WTC11 (cell line): Measurements from ENCODE around the gene DNM1. TPM values are rescaled to one million over a fixed set of nuclear protein-coding genes. Genes with fewer than 3 reads are reported as not detected.

Experiments
- ATAC-seq: fragments of 200-7000 bp; cut with Tn5 transposase; 2 replicates; pipeline ENCODE4 v1.10.0; 2021; ENCODE audit warnings: mild to moderate bottlenecking, moderate library complexity
- CTCF ChIA-PET: fragments of 300-600 bp; sonication (Branson Sonifier 250); formaldehyde crosslinking; loops from one replicate; lab custom pipeline; 2021; ENCODE audit warnings: antibody characterized with exemption; lab: Charles Lee
- POLR2A ChIA-PET: fragments of 350-600 bp; sonication (Branson Sonifier 250); formaldehyde crosslinking; loops from one replicate; lab custom pipeline; 2021; ENCODE audit warnings: antibody characterized with exemption; lab: Charles Lee
- DNase-seq: peaks from one replicate; pipeline ENCODE4 v3.0.0; 2021; ENCODE audit warnings: low spot score
- H3K27ac Mint-ChIP-seq: 2 replicates; pipeline ENCODE4 v1.8.0; 2021; ENCODE audit warnings: mixed read lengths
- H3K27me3 Mint-ChIP-seq: 2 replicates; pipeline ENCODE4 v1.8.0; 2021; ENCODE audit warnings: low read depth, mild to moderate bottlenecking, moderate library complexity, mixed read lengths
- H3K36me3 Mint-ChIP-seq: 2 replicates; pipeline ENCODE4 v1.8.0; 2021; ENCODE audit warnings: mixed read lengths
- H3K4me1 Mint-ChIP-seq: 2 replicates; pipeline ENCODE4 v1.8.0; 2022; ENCODE audit warnings: mixed read lengths
- H3K4me3 Mint-ChIP-seq: 2 replicates; pipeline ENCODE4 v1.8.0; 2021; ENCODE audit warnings: mild to moderate bottlenecking, moderate library complexity, mixed read lengths
- H3K9me3 Mint-ChIP-seq: 2 replicates; pipeline ENCODE4 v1.8.0; 2021; ENCODE audit warnings: mixed read lengths
- ELF4 ChIP-seq: sonication (generic); formaldehyde crosslinking; IDR thresholded peaks from 2 replicates; pipeline ENCODE4 v1.8.1; 2022; ENCODE audit warnings: low read depth, mild to moderate bottlenecking, moderate library complexity, missing genetic modification reagents
- EMX1 ChIP-seq: fragments of 250-450 bp; sonication (Bioruptor Pico); IDR thresholded peaks from 2 replicates; pipeline ENCODE4 v1.8.0; 2021; ENCODE audit warnings: mild to moderate bottlenecking
- GRHL2 ChIP-seq: fragments of 250-450 bp; sonication (Bioruptor Pico); IDR thresholded peaks from 2 replicates; pipeline ENCODE4 v1.8.0; 2022; ENCODE audit warnings: mild to moderate bottlenecking, moderate library complexity; ENCODE audit not compliant: insufficient replicate concordance, severe bottlenecking
- IRF2 ChIP-seq: sonication (generic); formaldehyde crosslinking; IDR thresholded peaks from 2 replicates; pipeline ENCODE4 v1.8.0; 2022; ENCODE audit warnings: low read depth, missing genetic modification reagents, borderline replicate concordance
- NFATC4 ChIP-seq: fragments of 250-450 bp; sonication (Bioruptor Pico); IDR thresholded peaks from 2 replicates; pipeline ENCODE4 v1.9.0; 2021; ENCODE audit warnings: mild to moderate bottlenecking
- SMAD3 ChIP-seq: sonication (generic); formaldehyde crosslinking; IDR thresholded peaks from 2 replicates; pipeline ENCODE4 v1.8.0; 2022; ENCODE audit warnings: missing genetic modification reagents, mild to moderate bottlenecking, borderline replicate concordance
- ZNF121 ChIP-seq: sonication (generic); formaldehyde crosslinking; IDR thresholded peaks from 2 replicates; pipeline ENCODE4 v1.8.0; 2023; ENCODE audit warnings: missing genetic modification reagents
- ZNF232 ChIP-seq: sonication (generic); formaldehyde crosslinking; IDR thresholded peaks from 2 replicates; pipeline ENCODE4 v1.8.0; 2022; ENCODE audit warnings: mild to moderate bottlenecking, missing genetic modification reagents
- ZNF423 ChIP-seq: fragments of 250-450 bp; sonication (Bioruptor Pico); IDR thresholded peaks from 2 replicates; pipeline ENCODE4 v2.1.2; 2022; ENCODE audit warnings: mild to moderate bottlenecking, moderate library complexity
- total RNA-seq: library from RNA; stranded (reverse); gene quantifications from 3 replicates; pipeline ENCODE4 v1.2.3, GENCODE V29; 2021
- TF ChIP-seq, protein P1 (sequence below): fragments of 250-450 bp; sonication (Bioruptor Pico); conservative IDR thresholded peaks from 2 replicates; pipeline ENCODE4 v1.9.0; 2021; ENCODE audit warnings: mild to moderate bottlenecking
- TF ChIP-seq, protein P2 (sequence below): sonication (generic); formaldehyde crosslinking; IDR thresholded peaks from 2 replicates; pipeline ENCODE4 v1.8.1; 2023; ENCODE audit warnings: mild to moderate bottlenecking, missing genetic modification reagents
- TF ChIP-seq, protein P3 (sequence below): fragments of 250-450 bp; sonication (Bioruptor Pico); IDR thresholded peaks from 2 replicates; pipeline ENCODE4 v1.9.0; 2021; ENCODE audit warnings: moderate library complexity, mild to moderate bottlenecking, inconsistent platforms, borderline replicate concordance
- TF ChIP-seq, protein P4 (sequence below): fragments of 250-450 bp; sonication (Bioruptor Pico); IDR thresholded peaks from 2 replicates; pipeline ENCODE4 v2.1.2; 2022; ENCODE audit warnings: mild to moderate bottlenecking, moderate library complexity

The DNM1 gene
- total RNA-seq, 1 experiment from 2014 or later: 79.0 TPM

DNA sequence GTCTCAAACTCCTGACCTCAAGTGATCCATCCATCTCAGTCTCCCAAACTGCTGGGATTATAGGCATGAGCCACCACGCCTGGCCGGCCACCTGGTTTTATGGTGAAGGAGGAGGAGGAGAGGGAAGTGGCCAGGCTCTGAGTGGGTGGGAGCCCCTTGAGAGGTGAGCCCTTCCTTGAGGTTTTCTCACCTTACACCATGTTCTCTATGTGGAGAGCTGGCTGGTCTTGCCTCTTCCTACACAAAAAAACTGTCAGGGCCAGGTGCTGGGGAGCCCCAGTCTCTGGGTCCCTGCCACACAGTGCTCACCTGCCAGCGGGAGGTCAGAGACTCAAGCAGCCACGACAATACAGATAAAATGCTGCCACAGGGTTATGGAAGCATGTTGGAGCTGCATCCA, 91.0 kb downstream of the DNM1 start:
- ChIA-PET POLR2A (no interaction called here), CTCF (interaction anchor here (0.7 to 3.6 kb wide), 12 partner anchors 11 to 270 kb away, joined by 3 to 49 read pairs (median 8); partner anchors contain the start of genes CERCAM, GOLGA2, SLC27A4 and SWI5)
- H3K4me3 Mint-ChIP-seq: no peak overlapping the region
- H3K27ac Mint-ChIP-seq: no peak overlapping the region
- H3K27me3 Mint-ChIP-seq: no peaks in the 10 kb centered on the region
- H3K4me1 Mint-ChIP-seq: no peaks in the 10 kb centered on the region
- H3K9me3 Mint-ChIP-seq: no peaks in the 10 kb centered on the region
- ATAC-seq (no peak), DNase-seq (no peak)
- 0 out of 2 replicates have a peak, but pooled peaks cover under 1% of the 10 kb centered on the region for H3K36me3 Mint-ChIP-seq
- TF ChIP-seq GRHL2 (CRISPR knock-in tag): no peak
- TF ChIP-seq ZNF232 (CRISPR knock-in tag): no peak
- TF ChIP-seq NFATC4 (CRISPR knock-in tag): no peak
- TF ChIP-seq, protein P1, sequence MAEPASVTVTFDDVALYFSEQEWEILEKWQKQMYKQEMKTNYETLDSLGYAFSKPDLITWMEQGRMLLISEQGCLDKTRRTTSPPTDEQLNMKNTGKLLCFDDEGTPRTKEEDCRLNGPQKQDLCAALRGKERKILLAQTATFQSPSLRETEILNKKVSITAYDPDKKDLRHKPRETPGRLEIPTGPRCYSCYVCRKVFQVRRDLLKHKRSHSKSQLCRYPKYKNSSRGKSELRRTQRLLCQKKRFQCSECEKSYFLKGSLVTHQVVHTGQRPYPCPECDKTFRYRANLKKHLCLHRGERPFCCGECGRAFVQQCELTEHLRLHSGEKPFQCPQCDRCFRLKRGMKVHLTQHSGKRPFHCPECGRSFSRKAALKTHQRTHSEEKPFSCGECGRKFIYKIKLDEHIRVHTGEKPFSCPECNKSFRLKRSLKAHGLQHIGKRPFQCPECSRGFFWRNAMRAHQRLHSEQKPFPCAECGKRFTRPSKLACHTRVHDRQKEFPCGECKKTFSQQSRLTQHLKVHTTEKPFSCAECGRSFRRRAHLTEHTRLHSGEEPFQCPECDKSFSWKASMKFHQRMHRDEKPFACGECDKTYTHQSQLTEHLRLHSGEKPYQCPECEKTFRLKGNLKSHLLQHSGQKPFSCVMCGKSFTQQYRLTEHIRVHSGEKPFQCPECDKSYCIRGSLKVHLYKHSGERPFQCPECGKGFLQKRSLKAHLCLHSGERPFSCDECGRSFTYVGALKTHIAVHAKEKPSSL (CRISPR knock-in tag): no peak
- no peak for TF ChIP-seq EMX1
- TF ChIP-seq, protein P2, sequence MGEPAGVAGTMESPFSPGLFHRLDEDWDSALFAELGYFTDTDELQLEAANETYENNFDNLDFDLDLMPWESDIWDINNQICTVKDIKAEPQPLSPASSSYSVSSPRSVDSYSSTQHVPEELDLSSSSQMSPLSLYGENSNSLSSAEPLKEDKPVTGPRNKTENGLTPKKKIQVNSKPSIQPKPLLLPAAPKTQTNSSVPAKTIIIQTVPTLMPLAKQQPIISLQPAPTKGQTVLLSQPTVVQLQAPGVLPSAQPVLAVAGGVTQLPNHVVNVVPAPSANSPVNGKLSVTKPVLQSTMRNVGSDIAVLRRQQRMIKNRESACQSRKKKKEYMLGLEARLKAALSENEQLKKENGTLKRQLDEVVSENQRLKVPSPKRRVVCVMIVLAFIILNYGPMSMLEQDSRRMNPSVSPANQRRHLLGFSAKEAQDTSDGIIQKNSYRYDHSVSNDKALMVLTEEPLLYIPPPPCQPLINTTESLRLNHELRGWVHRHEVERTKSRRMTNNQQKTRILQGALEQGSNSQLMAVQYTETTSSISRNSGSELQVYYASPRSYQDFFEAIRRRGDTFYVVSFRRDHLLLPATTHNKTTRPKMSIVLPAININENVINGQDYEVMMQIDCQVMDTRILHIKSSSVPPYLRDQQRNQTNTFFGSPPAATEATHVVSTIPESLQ: no peak
- no peak for TF ChIP-seq IRF2 (CRISPR knock-in tag)
- TF ChIP-seq, protein P3, sequence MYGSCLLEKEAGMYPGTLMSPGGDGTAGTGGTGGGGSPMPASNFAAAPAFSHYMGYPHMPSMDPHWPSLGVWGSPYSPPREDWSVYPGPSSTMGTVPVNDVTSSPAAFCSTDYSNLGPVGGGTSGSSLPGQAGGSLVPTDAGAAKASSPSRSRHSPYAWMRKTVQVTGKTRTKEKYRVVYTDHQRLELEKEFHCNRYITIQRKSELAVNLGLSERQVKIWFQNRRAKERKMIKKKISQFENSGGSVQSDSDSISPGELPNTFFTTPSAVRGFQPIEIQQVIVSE (CRISPR knock-in tag): no peak
- no peak for TF ChIP-seq ZNF423 (CRISPR knock-in tag)
- TF ChIP-seq ELF4 (CRISPR knock-in tag): no peak

DNA sequence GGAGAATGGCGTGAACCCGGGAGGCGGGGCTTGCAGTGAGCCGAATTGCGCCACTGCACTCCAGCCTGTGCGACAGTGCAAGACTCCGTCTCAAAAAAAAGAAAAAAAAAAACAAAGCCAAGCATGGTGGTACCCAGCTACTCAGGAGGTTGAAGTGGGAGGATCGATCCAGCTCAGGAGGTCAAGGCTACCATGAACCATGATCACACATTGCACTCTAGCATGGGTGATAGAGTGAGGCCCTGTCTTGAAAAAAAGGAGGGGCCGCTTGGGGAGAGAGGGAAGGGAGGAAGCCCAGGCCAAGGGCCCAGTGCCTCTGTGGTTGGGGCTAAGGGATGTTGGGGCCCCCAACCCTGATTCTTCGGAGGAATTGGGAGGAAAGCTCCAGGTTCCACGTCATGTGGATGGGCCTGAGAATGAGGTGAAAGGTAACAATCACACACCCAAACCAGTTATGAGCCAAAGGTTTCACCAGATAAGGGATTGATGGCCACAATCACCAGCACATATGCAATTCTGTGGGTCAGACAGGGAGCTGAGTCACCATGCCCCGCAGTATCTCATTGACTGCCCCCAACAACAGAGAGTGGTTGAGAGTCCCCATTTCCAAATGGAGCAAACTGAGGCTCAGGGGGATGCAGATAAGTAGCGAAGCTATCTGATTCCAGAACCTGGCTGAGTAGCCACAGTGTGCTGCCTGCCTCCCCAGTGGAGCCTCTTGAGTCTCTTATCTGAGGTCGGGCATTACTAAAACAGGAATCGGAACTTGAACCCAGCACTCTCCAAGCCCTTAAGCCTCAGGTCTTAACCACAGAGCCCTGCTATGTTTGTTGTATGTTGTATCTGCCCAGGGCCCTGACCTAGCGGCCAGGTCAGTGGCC, 93.4 kb downstream of the DNM1 start:
- POLR2A ChIA-PET: no interaction called here
- CTCF ChIA-PET: interaction anchor here (0.6 to 3.6 kb wide), 8 partner anchors 8 to 313 kb away, joined by 3 to 49 read pairs (median 7); no protein-coding TSS in a partner anchor
- Mint-ChIP-seq H3K4me1 (no peaks in the 10 kb centered on the region), H3K4me3 (no peak overlapping the region), H3K27ac (peak overlapping the region; percentile 23; the same call in 1 of the 2 replicates)
- DNase-seq (no peak), ATAC-seq (no peak)
- TF ChIP-seq ZNF121 (CRISPR knock-in tag) (no peak), SMAD3 (CRISPR knock-in tag) (no peak), IRF2 (CRISPR knock-in tag) (no peak)
- TF ChIP-seq, protein P1 (CRISPR knock-in tag): no peak
- TF ChIP-seq, protein P4, sequence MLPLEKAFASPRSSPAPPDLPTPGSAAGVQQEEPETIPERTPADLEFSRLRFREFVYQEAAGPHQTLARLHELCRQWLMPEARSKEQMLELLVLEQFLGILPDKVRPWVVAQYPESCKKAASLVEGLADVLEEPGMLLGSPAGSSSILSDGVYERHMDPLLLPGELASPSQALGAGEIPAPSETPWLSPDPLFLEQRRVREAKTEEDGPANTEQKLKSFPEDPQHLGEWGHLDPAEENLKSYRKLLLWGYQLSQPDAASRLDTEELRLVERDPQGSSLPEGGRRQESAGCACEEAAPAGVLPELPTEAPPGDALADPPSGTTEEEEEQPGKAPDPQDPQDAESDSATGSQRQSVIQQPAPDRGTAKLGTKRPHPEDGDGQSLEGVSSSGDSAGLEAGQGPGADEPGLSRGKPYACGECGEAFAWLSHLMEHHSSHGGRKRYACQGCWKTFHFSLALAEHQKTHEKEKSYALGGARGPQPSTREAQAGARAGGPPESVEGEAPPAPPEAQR (CRISPR knock-in tag): no peak
- TF ChIP-seq, all 79 proteins: peak for 0
- no peaks in the 10 kb centered on the region for H3K9me3 Mint-ChIP-seq
- no peaks in the 10 kb centered on the region for H3K36me3 Mint-ChIP-seq
- peaks cover 2% of the 10 kb centered on the region; the same call in 1 of the 2 replicates for H3K27me3 Mint-ChIP-seq
